CD4-positive, alpha-beta memory T cell (primary cell): ENCODE results near the gene ACAD8. TPM values are rescaled to one million over a fixed set of nuclear protein-coding genes. Genes with fewer than 3 reads are reported as not detected.
A peak's percentile ranks its signal among the peaks of the same experiment; 100 is the strongest.
"Not testable (repeated sequence)": the region's sequence is repeated elsewhere in the genome, so short reads cannot be mapped to it uniquely, and the experiment has no call there.

Experiments
- CTCF ChIA-PET: fragments of 350-600 bp; sonication (Branson Sonifier 250); formaldehyde crosslinking; loops from one replicate; lab custom pipeline; 2021; ENCODE audit warnings: inconsistent platforms; ENCODE audit not compliant: partially characterized antibody; lab: Charles Lee
- POLR2A ChIA-PET: fragments of 350-600 bp; sonication (Branson Sonifier 250); formaldehyde crosslinking; loops from one replicate; lab custom pipeline; 2021; ENCODE audit not compliant: partially characterized antibody; lab: Charles Lee
- DNase-seq, 5 donors: peaks; one replicate each; pipeline versions ENCODE4 v3.0.0 to v3.0.0-alpha.2; 2020 to 2022; ENCODE audit warnings: mixed read lengths in 1 of 5
- H3K27ac ChIP-seq: one replicate; pipeline ENCODE4 v1.7.0; 2013; ENCODE audit warnings: low read depth, low read length
- H3K27me3 ChIP-seq: 2 replicates; pipeline ENCODE4 v1.7.0; 2013; ENCODE audit warnings: mild to moderate bottlenecking, low read length, moderate library complexity; ENCODE audit not compliant: insufficient read depth
- H3K36me3 ChIP-seq: 2 replicates; pipeline ENCODE4 v1.7.0; 2013; ENCODE audit warnings: mild to moderate bottlenecking, low read length, moderate library complexity; ENCODE audit not compliant: insufficient read depth
- H3K4me1 ChIP-seq: 2 replicates; pipeline ENCODE4 v1.7.0; 2013; ENCODE audit warnings: mild to moderate bottlenecking, low read length, moderate library complexity; ENCODE audit not compliant: insufficient read depth
- H3K4me3 ChIP-seq, 2 donors: one replicate each; pipeline ENCODE4 v1.7.0; 2013; ENCODE audit warnings: low read length in 2 of 2, mild to moderate bottlenecking in 1 of 2
- H3K9me3 ChIP-seq, 2 donors: one replicate each; pipeline ENCODE4 v1.7.0; 2013; ENCODE audit warnings: low read length in 2 of 2, control low read depth in 1 of 2; ENCODE audit not compliant: control insufficient read depth in 1 of 2
- H3K27ac Mint-ChIP-seq, 7 donors: one replicate each; pipeline ENCODE4 v1.8.0; 2020 to 2021; ENCODE audit warnings: mixed read lengths in 7 of 7, mild to moderate bottlenecking in 6 of 7, inconsistent platforms in 3 of 7, moderate library complexity in 3 of 7
- H3K27me3 Mint-ChIP-seq, 2 donors: one replicate each; pipeline ENCODE4 v1.8.0; 2020 to 2021; ENCODE audit warnings: mixed read lengths in 2 of 2
- H3K36me3 Mint-ChIP-seq, 2 donors: one replicate each; pipeline ENCODE4 v1.8.0; 2020 to 2021; ENCODE audit warnings: mixed read lengths in 2 of 2, inconsistent platforms in 1 of 2, mild to moderate bottlenecking in 1 of 2
- H3K4me1 Mint-ChIP-seq, 4 donors: one replicate each; pipeline ENCODE4 v1.8.0; 2020 to 2021; ENCODE audit warnings: mixed read lengths in 4 of 4, mild to moderate bottlenecking in 1 of 4
- H3K4me3 Mint-ChIP-seq, 8 donors: one replicate each; pipeline ENCODE4 v1.8.0; 2020 to 2021; ENCODE audit warnings: mixed read lengths in 8 of 8, mild to moderate bottlenecking in 7 of 8, moderate library complexity in 6 of 8, inconsistent platforms in 3 of 8
- H3K9me3 Mint-ChIP-seq, 8 donors: one replicate each; pipeline ENCODE4 v1.8.0; 2020 to 2021; ENCODE audit warnings: mixed read lengths in 8 of 8, mild to moderate bottlenecking in 5 of 8, inconsistent platforms in 3 of 8, moderate library complexity in 1 of 8
- intact Hi-C: fragments of 100-400 bp; cut with micrococcal nuclease; formaldehyde crosslinking; loops from one replicate; pipeline ENCODE4 v1.15.1; 2023
- polyA plus RNA-seq, 2 donors: library from polyadenylated mRNA; unstranded; fragments of 300-500 nt; fragmentation: Illumina TruSeq; gene quantifications; one replicate each; pipeline ENCODE4 v1.2.3, GENCODE V29; 2021
- total RNA-seq, 2 experiments: library from RNA; stranded (reverse); gene quantifications; one replicate each; pipeline ENCODE4 v1.2.3, GENCODE V29; 2021

ACAD8 gene
- total and polyA plus RNA-seq, 4 experiments from 2014 or later, result 17.8 to 38.6 (median 29.6) TPM

- H3K27ac ChIP-seq, H3K27me3 ChIP-seq, H3K9me3 ChIP-seq, H3K36me3 Mint-ChIP-seq, DNase-seq, H3K4me3 Mint-ChIP-seq, H3K9me3 Mint-ChIP-seq, intact Hi-C loops, H3K4me1 Mint-ChIP-seq, H3K36me3 ChIP-seq, POLR2A ChIA-PET, H3K27me3 Mint-ChIP-seq, H3K27ac Mint-ChIP-seq, H3K4me1 ChIP-seq, H3K4me3 ChIP-seq: not testable (repeated sequence)
- CTCF ChIA-PET, result interaction anchor here (1.0 kb wide), 1 partner anchor 22 kb away, joined by 3 read pairs; no protein-coding TSS in a partner anchor
Measured at GRCh38 chr11:134284349-134284748, 31.0 kb downstream of the ACAD8 start.

GRCh38 chr11:134287561-134287960 lies 34.2 kb downstream of the ACAD8 start:
- Mint-ChIP-seq H3K9me3 (no peaks in the 10 kb centered on the region), H3K4me1 (no peaks in the 10 kb centered on the region), H3K27me3 (no peaks in the 10 kb centered on the region), H3K27ac (no peak overlapping the region), H3K36me3 (no peaks in the 10 kb centered on the region), H3K4me3 (no peak overlapping the region)
- Histone ChIP-seq H3K4me1 (no peaks in the 10 kb centered on the region), H3K27ac (no peak overlapping the region), H3K36me3 (no peaks in the 10 kb centered on the region), H3K9me3 (no peaks in the 10 kb centered on the region), H3K27me3 (no peaks in the 10 kb centered on the region), H3K4me3 (no peak overlapping the region)
- ChIA-PET CTCF (interaction anchor here (0.9 to 1.6 kb wide), 2 partner anchors 8 to 10 kb away, joined by 3 to 5 read pairs; no protein-coding TSS in a partner anchor), POLR2A (no interaction called here)
- intact Hi-C loops, result no loop called here
- DNase-seq, result no peak

GRCh38 chr11:134288486-134288885 lies 35.1 kb downstream of the ACAD8 start:
- POLR2A ChIA-PET, result no interaction called here

GRCh38 chr11:134289167-134289566 lies 35.8 kb downstream of the ACAD8 start:
- no peaks in the 10 kb centered on the region for H3K9me3 Mint-ChIP-seq
- H3K4me3 ChIP-seq, result no peak overlapping the region
- H3K4me1 ChIP-seq, result no peaks in the 10 kb centered on the region
- intact Hi-C loops, result no loop called here
- no peak overlapping the region for H3K4me3 Mint-ChIP-seq
- H3K36me3 Mint-ChIP-seq, result no peaks in the 10 kb centered on the region
- no peak overlapping the region for H3K27ac Mint-ChIP-seq
- no peaks in the 10 kb centered on the region for H3K27me3 ChIP-seq
- H3K9me3 ChIP-seq, result no peaks in the 10 kb centered on the region
- ChIA-PET CTCF (interaction anchor here (1.6 kb wide), 1 partner anchor 11 kb away, joined by 3 read pairs; no protein-coding TSS in a partner anchor), POLR2A (no interaction called here)
- no peaks in the 10 kb centered on the region for H3K27me3 Mint-ChIP-seq
- H3K36me3 ChIP-seq, result no peaks in the 10 kb centered on the region
- no peak for DNase-seq
- no peaks in the 10 kb centered on the region for H3K4me1 Mint-ChIP-seq
- no peak overlapping the region for H3K27ac ChIP-seq

More at GRCh38 chr11:134288486-134288885, 35.1 kb downstream of the ACAD8 start:
- Histone ChIP-seq H3K27ac (no peak overlapping the region), H3K27me3 (no peaks in the 10 kb centered on the region), H3K36me3 (no peaks in the 10 kb centered on the region), H3K4me1 (no peaks in the 10 kb centered on the region), H3K9me3 (no peaks in the 10 kb centered on the region), H3K4me3 (no peak overlapping the region)
- Mint-ChIP-seq H3K36me3 (no peaks in the 10 kb centered on the region), H3K4me3 (no peak overlapping the region), H3K4me1 (no peaks in the 10 kb centered on the region), H3K27me3 (no peaks in the 10 kb centered on the region), H3K9me3 (no peaks in the 10 kb centered on the region), H3K27ac (no peak overlapping the region)
- intact Hi-C loops, result no loop called here
- CTCF ChIA-PET, result interaction anchor here (0.5 to 1.6 kb wide), 3 partner anchors 9 to 86 kb away, joined by 3 to 5 read pairs (median 4); no protein-coding TSS in a partner anchor
- no peak for DNase-seq

- Mint-ChIP-seq H3K9me3 (no peaks in the 10 kb centered on the region), H3K27me3 (no peaks in the 10 kb centered on the region), H3K27ac (no peak overlapping the region), H3K4me1 (no peaks in the 10 kb centered on the region), H3K36me3 (no peaks in the 10 kb centered on the region), H3K4me3 (no peak overlapping the region)
- CTCF ChIA-PET, result no interaction called here
- DNase-seq, result no peak
- Histone ChIP-seq H3K27me3 (no peaks in the 10 kb centered on the region), H3K9me3 (no peaks in the 10 kb centered on the region), H3K4me3 (no peak overlapping the region), H3K27ac (no peak overlapping the region), H3K4me1 (no peaks in the 10 kb centered on the region), H3K36me3 (no peaks in the 10 kb centered on the region)
- intact Hi-C loops, result no loop called here
- POLR2A ChIA-PET, result no interaction called here
Measured at GRCh38 chr11:134289789-134290188, 36.4 kb downstream of the ACAD8 start.

- Mint-ChIP-seq H3K4me3 (no peak overlapping the region), H3K27me3 (no peaks in the 10 kb centered on the region), H3K4me1 (no peaks in the 10 kb centered on the region), H3K27ac (no peak overlapping the region), H3K9me3 (no peaks in the 10 kb centered on the region), H3K36me3 (no peaks in the 10 kb centered on the region)
- Histone ChIP-seq H3K27ac (no peak overlapping the region), H3K4me1 (no peaks in the 10 kb centered on the region), H3K9me3 (no peaks in the 10 kb centered on the region), H3K4me3 (no peak overlapping the region), H3K27me3 (no peaks in the 10 kb centered on the region), H3K36me3 (no peaks in the 10 kb centered on the region)
- no peak for DNase-seq
- intact Hi-C loops, result no loop called here
- POLR2A ChIA-PET, result no interaction called here
- CTCF ChIA-PET, result no interaction called here
Measured at GRCh38 chr11:134290646-134291045, 37.3 kb downstream of the ACAD8 start.

GRCh38 chr11:134291196-134291595 lies 37.8 kb downstream of the ACAD8 start:
- H3K4me3 Mint-ChIP-seq, result no peak overlapping the region
- no peak overlapping the region for H3K27ac Mint-ChIP-seq
- Histone ChIP-seq H3K27ac (no peak overlapping the region), H3K4me3 (no peak overlapping the region), H3K27me3 (no peaks in the 10 kb centered on the region), H3K4me1 (no peaks in the 10 kb centered on the region), H3K9me3 (no peaks in the 10 kb centered on the region), H3K36me3 (no peaks in the 10 kb centered on the region)
- H3K4me1 Mint-ChIP-seq, result no peaks in the 10 kb centered on the region
- intact Hi-C loops, result no loop called here
- no peaks in the 10 kb centered on the region for H3K9me3 Mint-ChIP-seq
- no peak for DNase-seq
- POLR2A ChIA-PET, result no interaction called here
- no peaks in the 10 kb centered on the region for H3K36me3 Mint-ChIP-seq
- CTCF ChIA-PET, result no interaction called here
- no peaks in the 10 kb centered on the region for H3K27me3 Mint-ChIP-seq

- intact Hi-C loops, result no loop called here
- Mint-ChIP-seq H3K36me3 (no peaks in the 10 kb centered on the region), H3K9me3 (no peaks in the 10 kb centered on the region), H3K4me3 (no peak overlapping the region), H3K27ac (peak overlapping the region in 1 of 7 donors; percentile 63), H3K4me1 (no peaks in the 10 kb centered on the region), H3K27me3 (no peaks in the 10 kb centered on the region)
- H3K4me1 ChIP-seq, result no peaks in the 10 kb centered on the region
- H3K27me3 ChIP-seq, result no peaks in the 10 kb centered on the region
- ChIA-PET POLR2A (no interaction called here), CTCF (interaction anchor here (1.4 kb wide), 1 partner anchor 17 kb away, joined by 4 read pairs; no protein-coding TSS in a partner anchor)
- no peaks in the 10 kb centered on the region for H3K9me3 ChIP-seq
- no peak for DNase-seq
- no peak overlapping the region for H3K4me3 ChIP-seq
- no peaks in the 10 kb centered on the region for H3K36me3 ChIP-seq
- H3K27ac ChIP-seq, result no peak overlapping the region
Measured at GRCh38 chr11:134292661-134293060, 39.3 kb downstream of the ACAD8 start.
